K562 (cell line): ENCODE data around the gene MEX3C. TPM values are rescaled to one million over a fixed set of nuclear protein-coding genes. Genes with fewer than 3 reads are reported as not detected.

Experiments
- EWSR1 ChIP-seq: fragments of 450-650 bp; IDR thresholded peaks from 2 replicates; pipeline ENCODE4 v1.6.1; 2018; ENCODE audit warnings: borderline replicate concordance, mild to moderate bottlenecking, low read depth, moderate library complexity; ENCODE audit not compliant: partially characterized antibody
- KAT2B ChIP-seq: IDR thresholded peaks from one replicate; pipeline ENCODE4 v1.6.1; 2012; ENCODE audit warnings: low read depth, mild to moderate bottlenecking, control low read depth, inconsistent platforms, low read length, moderate library complexity
- MBD1 ChIP-seq: fragments of 250-450 bp; sonication (Bioruptor Pico); IDR thresholded peaks from 2 replicates; pipeline ENCODE4 v1.8.0; 2022; ENCODE audit warnings: inconsistent platforms
- NCOR1 ChIP-seq: fragments of 450-650 bp; IDR thresholded peaks from 2 replicates; pipeline ENCODE4 v1.6.1; 2016; ENCODE audit warnings: mild to moderate bottlenecking, moderate library complexity
- PTBP1 ChIP-seq: fragments of 200-400 bp; formaldehyde crosslinking; IDR thresholded peaks from 2 replicates; pipeline ENCODE4 v1.6.1; 2017; ENCODE audit warnings: low read depth, low read length
- RAD51 ChIP-seq: fragments of 450-650 bp; IDR thresholded peaks from 2 replicates; pipeline ENCODE4 v1.7.1; 2016; ENCODE audit warnings: low read depth, mild to moderate bottlenecking, borderline replicate concordance
- RBM34 ChIP-seq: fragments of 200-400 bp; formaldehyde crosslinking; IDR thresholded peaks from 2 replicates; pipeline ENCODE4 v1.6.1; 2018; ENCODE audit warnings: low read length, borderline replicate concordance; ENCODE audit not compliant: insufficient read depth
- RERE ChIP-seq: sonication (generic); formaldehyde crosslinking; IDR thresholded peaks from 2 replicates; pipeline ENCODE4 v1.8.0; 2023; ENCODE audit warnings: missing genetic modification reagents, mild to moderate bottlenecking, borderline replicate concordance
- XRCC4 ChIP-seq: IDR thresholded peaks from one replicate; pipeline ENCODE4 v1.6.1; 2011; ENCODE audit not compliant: insufficient read depth, insufficient read length; ENCODE audit errors: extremely low read depth
- ZBTB33 ChIP-seq: sonication (generic); formaldehyde crosslinking; IDR thresholded peaks from 2 replicates; pipeline ENCODE4 v1.8.1; 2023; ENCODE audit warnings: mild to moderate bottlenecking, missing genetic modification reagents
- ZBTB49 ChIP-seq: sonication (generic); formaldehyde crosslinking; IDR thresholded peaks from 2 replicates; pipeline ENCODE4 v1.8.0; 2022; ENCODE audit warnings: missing genetic modification reagents, mild to moderate bottlenecking, borderline replicate concordance
- ZKSCAN8 ChIP-seq: fragments of 200-800 bp; sonication (Bioruptor generic); IDR thresholded peaks from 2 replicates; pipeline ENCODE4 v1.6.1; 2016; ENCODE audit warnings: missing genetic modification characterization, missing compliant biosample characterization
- ZNF146 ChIP-seq: IDR thresholded peaks from one replicate; pipeline ENCODE4 v1.6.1; 2018; ENCODE audit warnings: missing compliant biosample characterization; ENCODE audit not compliant: unreplicated experiment
- ZNF174 ChIP-seq: fragments of 250-450 bp; sonication (Bioruptor Pico); IDR thresholded peaks from 2 replicates; pipeline ENCODE4 v1.4.0; 2020; ENCODE audit warnings: mild to moderate bottlenecking
- ZNF785 ChIP-seq: fragments of 250-450 bp; sonication (Bioruptor Pico); IDR thresholded peaks from 2 replicates; pipeline ENCODE4 v1.4.0; 2020; ENCODE audit warnings: mild to moderate bottlenecking
- polyA plus RNA-seq, 8 experiments: library from polyadenylated mRNA; depleted of rRNA in 4 of 8; stranded (reverse) in 5 of 8; unstranded in 3 of 8; fragments of >200 nt; fragmentation: Nextera tagmentation in 2 of 8; fragmentation: Illumina TruSeq in 1 of 8; extraction: Ambion mirVana in 2 of 8; extraction: Trizol in 1 of 8; gene quantifications; 2 replicates each; pipeline versions ENCODE4 v1.2.1 to v1.2.3, GENCODE V29; 2011 to 2014; ENCODE audit warnings: inconsistent platforms in 1 of 8, missing spikeins in 1 of 8
- total RNA-seq, 7 experiments: library from RNA; depleted of rRNA in 6 of 7; stranded (reverse); fragments of >200 nt in 6 of 7; fragmentation: Illumina TruSeq in 2 of 7; extraction: Trizol in 2 of 7; gene quantifications; 2 replicates each; pipeline versions ENCODE4 v1.2.1 to v1.2.3, GENCODE V29; 2011 to 2021; ENCODE audit warnings: low replicate concordance in 1 of 7

Gene MEX3C
- total and polyA plus RNA-seq, 9 of the 15 experiments (the other 6 are each of a cell fraction or from before 2014, with no cell fraction given): 2.4 to 14.2 (median 10.6) TPM

- no peak for TF ChIP-seq RERE (CRISPR knock-in tag)
- TF ChIP-seq RAD51: no peak
- no peak for TF ChIP-seq ZNF146
- no peak for TF ChIP-seq ZKSCAN8 (CRISPR knock-in tag)
- TF ChIP-seq ZBTB49 (CRISPR knock-in tag): no peak
- no peak for TF ChIP-seq RBM34
- TF ChIP-seq ZNF174 (CRISPR knock-in tag): no peak
- no peak for TF ChIP-seq MBD1 (CRISPR knock-in tag)
- TF ChIP-seq ZNF785 (CRISPR knock-in tag): no peak
- no peak for TF ChIP-seq EWSR1
- TF ChIP-seq KAT2B: no peak
- TF ChIP-seq PTBP1: no peak
- TF ChIP-seq NCOR1: no peak
- TF ChIP-seq ZBTB33 (CRISPR knock-in tag): no peak
- TF ChIP-seq XRCC4: no peak
Observed at GRCh38 chr18:51197661-51198424, at the start of gene MEX3C (continued).
